Measurements from ENCODE around the gene SENP2. TPM values are rescaled to one million over a fixed set of nuclear protein-coding genes. Genes with fewer than 3 reads are reported as not detected.

Gene SENP2
- total and polyA plus RNA-seq, 10 of the 15 experiments (the other 5 are each of a cell fraction or from before 2014, with no cell fraction given): 9.0 to 42.7 (median 25.1) TPM

- no peak for TF ChIP-seq ZBTB33 (IDR thresholded peaks at IDR 0.05)
- peak; percentile 97 for TF ChIP-seq NFIC (IDR thresholded peaks at IDR 0.05; ENCODE audit: low read depth, low read length)
- no peak for TF ChIP-seq ESRRA (IDR thresholded peaks at IDR 0.05; ENCODE audit: low read length)
- peak in 1 of 2 experiments; percentile 43; a peak in 1 of 4 replicates for TF ChIP-seq SRF (IDR thresholded peaks at IDR 0.05; ENCODE audit: low read depth in 2 of 2, low read length in 2 of 2)
- peak; percentile 86 for TF ChIP-seq SKIL (IDR thresholded peaks at IDR 0.05; ENCODE audit: low read depth, poor library complexity, severe bottlenecking)
- TF ChIP-seq SREBF2 (IDR thresholded peaks at IDR 0.05; ENCODE audit: low read length): no peak
- TF ChIP-seq CREB1 (IDR thresholded peaks at IDR 0.05; ENCODE audit: low read depth): peak; percentile 82
- TF ChIP-seq ZBED1 (IDR thresholded peaks at IDR 0.05; ENCODE audit: borderline replicate concordance): peak; percentile 95
These were observed 48.6 kb upstream of the SENP2 start (continued) for GRCh38 chr3:185537369-185537970.

- 94% methylated on average over 2 of the region's 2 CpGs for WGBS (ENCODE audit: insufficient coverage, insufficient replicate concordance, low lambda C conversion rate, missing lambda C conversion rate)
- Histone ChIP-seq H3K4me2 (ENCODE audit: control insufficient read depth, insufficient read depth) (no peak overlapping the region), H3K9ac (ENCODE audit: control insufficient read depth, insufficient read depth, low read length) (no peak overlapping the region), H2AFZ (ENCODE audit: control insufficient read depth, low read depth, low read length) (no peak overlapping the region), H3K4me3 (no peak overlapping the region), H3K79me2 (ENCODE audit: control insufficient read depth, insufficient read depth, low read length) (no peaks in the 10 kb centered on the region), H3K4me1 (ENCODE audit: control insufficient read depth, insufficient read depth, low read length) (peaks cover 12% of the 10 kb centered on the region), H3K27ac (ENCODE audit: control insufficient read depth, insufficient read depth) (no peak overlapping the region), H3K9me3 (replicated peaks; ENCODE audit: control insufficient read depth, insufficient read depth, low read length) (no peaks in the 10 kb centered on the region), H3K36me3 (ENCODE audit: control insufficient read depth in 2 of 2, insufficient read depth in 2 of 2, low read length in 1 of 2) (no peaks in the 10 kb centered on the region), H4K20me1 (ENCODE audit: control insufficient read depth, insufficient read depth) (no peaks in the 10 kb centered on the region), H3K27me3 (replicated peaks in 1 of 2; ENCODE audit: control insufficient read depth in 2 of 2, insufficient read depth in 2 of 2, low read length in 1 of 2) (no peaks in the 10 kb centered on the region)
- no peak for ATAC-seq
- POLR2A ChIA-PET: interaction anchor here (0.7 kb wide), 1 partner anchor 565 kb away, joined by 5 read pairs; no protein-coding TSS in a partner anchor
- in situ Hi-C loops (cut with MboI) (no loop called here), intact Hi-C loops (cut with micrococcal nuclease; ENCODE audit: unreplicated experiment) (no loop called here)
- DNase-seq (ENCODE audit: low read depth, low spot score): no peak
- SMC1A ChIA-PET (ENCODE audit: uncharacterized antibody, unreplicated experiment): no interaction called here
- BruUV-seq (replicated peaks): no TSS peak
- no peak for TF ChIP-seq E2F4 (IDR thresholded peaks at IDR 0.05; ENCODE audit: low read depth, low read length)
- no peak for TF ChIP-seq PRDM15 (CRISPR knock-in tag; IDR thresholded peaks at IDR 0.05)
- RAD21 ChIA-PET (ENCODE audit: unreplicated experiment): no interaction called here
- FAIRE-seq: no peak
- CTCF ChIA-PET: no interaction called here
These were observed 46.2 kb upstream of the SENP2 start for GRCh38 chr3:185539934-185540333.

Measured in GM12878 (cell line).